Osteocyte (in vitro differentiated cells): Measurements from ENCODE around the gene TMEM120B. TPM values are rescaled to one million over a fixed set of nuclear protein-coding genes. Genes with fewer than 3 reads are reported as not detected.

Experiments used
- DNase-seq: peaks from one replicate; pipeline ENCODE4 v3.0.0; 2021; ENCODE audit warnings: mixed read lengths; ENCODE audit not compliant: unreplicated experiment; ENCODE audit errors: extremely low spot score
- H3K27ac Mint-ChIP-seq: one replicate; pipeline ENCODE4 v1.8.0; 2021; ENCODE audit warnings: mild to moderate bottlenecking, mixed read lengths; ENCODE audit not compliant: unreplicated experiment
- H3K27me3 Mint-ChIP-seq: one replicate; pipeline ENCODE4 v1.8.0; 2021; ENCODE audit warnings: mixed read lengths; ENCODE audit not compliant: unreplicated experiment
- H3K36me3 Mint-ChIP-seq: one replicate; pipeline ENCODE4 v1.8.0; 2021; ENCODE audit warnings: mixed read lengths; ENCODE audit not compliant: unreplicated experiment
- H3K4me1 Mint-ChIP-seq: one replicate; pipeline ENCODE4 v1.8.0; 2021; ENCODE audit warnings: mixed read lengths; ENCODE audit not compliant: unreplicated experiment
- H3K4me3 Mint-ChIP-seq: one replicate; pipeline ENCODE4 v1.8.0; 2021; ENCODE audit warnings: mild to moderate bottlenecking, moderate library complexity, mixed read lengths; ENCODE audit not compliant: unreplicated experiment
- H3K9me3 Mint-ChIP-seq: one replicate; pipeline ENCODE4 v1.8.0; 2021; ENCODE audit warnings: mixed read lengths; ENCODE audit not compliant: unreplicated experiment
- total RNA-seq: library from RNA; stranded (reverse); gene quantifications from 2 replicates; pipeline ENCODE4 v1.2.1, GENCODE V29; 2021
- TF ChIP-seq, protein P1 (sequence below): fragments of 200-600 bp; sonication (generic); IDR thresholded peaks from 2 replicates; pipeline ENCODE4 v1.5.0; 2021; ENCODE audit warnings: antibody characterized with exemption, mild to moderate bottlenecking, moderate library complexity

Gene TMEM120B
- total RNA-seq, 1 donor from 2014 or later = 13.2 TPM

DNA sequence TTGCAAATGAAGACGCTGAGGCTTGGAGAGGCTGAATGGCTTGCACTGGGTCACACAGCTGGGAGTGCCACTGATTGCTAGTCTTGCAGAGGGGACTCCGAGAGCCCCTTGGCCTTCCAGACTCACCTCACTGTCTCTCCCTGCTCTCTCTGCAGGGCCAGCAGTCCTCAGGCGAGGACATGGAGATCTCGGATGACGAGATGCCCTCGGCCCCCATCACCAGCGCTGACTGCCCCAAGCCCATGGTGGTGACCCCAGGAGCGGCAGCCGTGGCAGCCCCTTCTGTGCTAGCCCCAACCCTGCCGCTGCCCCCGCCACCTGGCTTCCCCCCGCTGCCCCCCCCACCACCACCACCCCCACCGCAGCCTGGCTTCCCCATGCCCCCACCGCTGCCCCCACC is 101.4 kb downstream of the TMEM120B start:
- no peak for DNase-seq
- Mint-ChIP-seq H3K36me3 (peaks cover 30% of the 10 kb centered on the region), H3K27ac (no peak overlapping the region)

GRCh38 chr12:121814429-121815119 is 102.0 kb downstream of the TMEM120B start:
- Mint-ChIP-seq H3K27ac (no peak overlapping the region), H3K36me3 (peaks cover 31% of the 10 kb centered on the region), H3K9me3 (no peaks in the 10 kb centered on the region), H3K27me3 (no peaks in the 10 kb centered on the region), H3K4me3 (no peak overlapping the region), H3K4me1 (peaks cover 27% of the 10 kb centered on the region)
- TF ChIP-seq, protein P1, sequence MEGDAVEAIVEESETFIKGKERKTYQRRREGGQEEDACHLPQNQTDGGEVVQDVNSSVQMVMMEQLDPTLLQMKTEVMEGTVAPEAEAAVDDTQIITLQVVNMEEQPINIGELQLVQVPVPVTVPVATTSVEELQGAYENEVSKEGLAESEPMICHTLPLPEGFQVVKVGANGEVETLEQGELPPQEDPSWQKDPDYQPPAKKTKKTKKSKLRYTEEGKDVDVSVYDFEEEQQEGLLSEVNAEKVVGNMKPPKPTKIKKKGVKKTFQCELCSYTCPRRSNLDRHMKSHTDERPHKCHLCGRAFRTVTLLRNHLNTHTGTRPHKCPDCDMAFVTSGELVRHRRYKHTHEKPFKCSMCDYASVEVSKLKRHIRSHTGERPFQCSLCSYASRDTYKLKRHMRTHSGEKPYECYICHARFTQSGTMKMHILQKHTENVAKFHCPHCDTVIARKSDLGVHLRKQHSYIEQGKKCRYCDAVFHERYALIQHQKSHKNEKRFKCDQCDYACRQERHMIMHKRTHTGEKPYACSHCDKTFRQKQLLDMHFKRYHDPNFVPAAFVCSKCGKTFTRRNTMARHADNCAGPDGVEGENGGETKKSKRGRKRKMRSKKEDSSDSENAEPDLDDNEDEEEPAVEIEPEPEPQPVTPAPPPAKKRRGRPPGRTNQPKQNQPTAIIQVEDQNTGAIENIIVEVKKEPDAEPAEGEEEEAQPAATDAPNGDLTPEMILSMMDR = no peak
- no peak for DNase-seq

More for the DNA sequence above, 101.4 kb downstream of the TMEM120B start:
- no peaks in the 10 kb centered on the region for H3K27me3 Mint-ChIP-seq
- TF ChIP-seq, protein P1 = no peak
- no peak overlapping the region for H3K4me3 Mint-ChIP-seq
- H3K4me1 Mint-ChIP-seq = peaks cover 27% of the 10 kb centered on the region
- H3K9me3 Mint-ChIP-seq = no peaks in the 10 kb centered on the region

DNA sequence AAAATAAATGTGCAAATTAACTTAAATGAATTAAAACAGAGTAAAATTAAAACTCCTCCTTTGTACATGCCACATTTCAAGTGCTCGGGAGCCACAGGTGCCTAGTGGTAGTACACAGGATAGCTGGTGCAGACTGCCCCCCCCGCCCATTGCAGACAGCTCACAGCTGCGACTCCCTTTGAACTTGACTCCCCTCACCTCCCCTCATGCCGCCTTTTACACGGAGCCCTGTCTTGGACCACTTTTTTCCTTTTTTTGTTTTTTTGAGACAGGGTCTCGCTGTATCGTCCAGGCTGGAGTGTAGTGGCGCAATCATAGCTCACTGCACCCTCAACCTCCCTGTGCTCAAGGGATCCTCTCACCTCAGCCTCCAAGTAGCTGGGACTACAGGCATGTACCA is 102.7 kb downstream of the TMEM120B start:
- H3K4me3 Mint-ChIP-seq = no peak overlapping the region

GRCh38 chr12:121816925-121817647 is 104.5 kb downstream of the TMEM120B start:
- TF ChIP-seq, protein P1 = no peak
- no peaks in the 10 kb centered on the region for H3K9me3 Mint-ChIP-seq
- no peak for DNase-seq
- H3K27ac Mint-ChIP-seq = no peak overlapping the region
- peaks cover 15% of the 10 kb centered on the region for H3K4me1 Mint-ChIP-seq
- peaks cover 31% of the 10 kb centered on the region for H3K36me3 Mint-ChIP-seq
- H3K4me3 Mint-ChIP-seq = no peak overlapping the region
- no peaks in the 10 kb centered on the region for H3K27me3 Mint-ChIP-seq

More for the DNA sequence above, 102.7 kb downstream of the TMEM120B start:
- H3K27ac Mint-ChIP-seq = no peak overlapping the region
- TF ChIP-seq, protein P1 = no peak
- H3K9me3 Mint-ChIP-seq = no peaks in the 10 kb centered on the region
- DNase-seq = no peak
- no peaks in the 10 kb centered on the region for H3K27me3 Mint-ChIP-seq
- H3K4me1 Mint-ChIP-seq = peaks cover 27% of the 10 kb centered on the region
- peaks cover 29% of the 10 kb centered on the region for H3K36me3 Mint-ChIP-seq

DNA sequence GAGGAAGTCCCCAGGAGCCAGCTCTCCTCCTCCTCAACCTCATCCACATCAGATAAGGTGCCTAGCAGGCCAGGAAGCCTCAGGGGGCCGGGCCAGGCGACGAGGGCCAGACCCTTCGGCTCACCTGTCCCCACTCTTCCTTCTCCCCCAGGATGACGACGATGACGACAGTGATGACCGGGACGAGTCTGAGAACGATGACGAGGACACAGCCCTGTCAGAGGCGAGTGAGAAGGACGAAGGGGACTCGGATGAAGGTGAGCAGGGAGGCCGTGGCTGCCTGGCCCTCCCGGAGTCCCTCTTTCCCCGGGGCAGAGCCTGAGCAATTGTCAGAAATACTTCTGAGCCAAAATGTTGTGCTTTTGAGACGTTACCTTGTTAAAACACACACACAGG is 105.1 kb downstream of the TMEM120B start:
- peaks cover 31% of the 10 kb centered on the region for H3K36me3 Mint-ChIP-seq
- DNase-seq = no peak
- peaks cover 11% of the 10 kb centered on the region for H3K4me1 Mint-ChIP-seq
- H3K9me3 Mint-ChIP-seq = no peaks in the 10 kb centered on the region
- no peak overlapping the region for H3K4me3 Mint-ChIP-seq
- H3K27ac Mint-ChIP-seq = no peak overlapping the region
- TF ChIP-seq, protein P1 = no peak
- H3K27me3 Mint-ChIP-seq = no peaks in the 10 kb centered on the region
